Hair follicle dermal papilla cell (primary cell): ENCODE measurements around the gene SRPX. TPM values are rescaled to one million over a fixed set of nuclear protein-coding genes. Genes with fewer than 3 reads are reported as not detected.

Experiments
- total RNA-seq: library from RNA; depleted of rRNA; stranded (reverse); fragments of >200 nt; gene quantifications from 2 replicates; pipeline ENCODE4 v1.2.3, GENCODE V29; 2012

The SRPX gene
- total RNA-seq = 121 and 147 TPM in 2 replicates

GRCh38 chrX:38220415-38221390 lies at the start of gene SRPX:
Gene SRPX (minus strand): TSS chrX:38220871. CDS start chrX:38220792, 79 bp downstream.

Other genes starting within 250 kb of the SRPX start
- gene SYTL5, start 214.3 kb downstream of the SRPX start, total RNA-seq = 0.12 and 0.16 TPM in 2 replicates
- gene RPGR, start 106.6 kb upstream of the SRPX start, total RNA-seq = 3.2 and 13.3 TPM in 2 replicates
- not detected in 2 replicates for gene OTC, start 131.7 kb upstream of the SRPX start, total RNA-seq